B cell (primary cell): Measurements from ENCODE around the gene KCNE5. TPM values are rescaled to one million over a fixed set of nuclear protein-coding genes. Genes with fewer than 3 reads are reported as not detected.

Source experiments
- ATAC-seq: fragments of 200-7000 bp; cut with Tn5 transposase; one replicate; pipeline ENCODE4 v1.10.0; 2021; ENCODE audit warnings: low read depth, mild to moderate bottlenecking, moderate number of reproducible peaks, moderate library complexity
- CTCF ChIA-PET: fragments of 350-600 bp; sonication (Branson Sonifier 250); formaldehyde crosslinking; loops from one replicate; lab custom pipeline; 2021; ENCODE audit warnings: antibody characterized with exemption, inconsistent platforms; lab: Charles Lee
- POLR2A ChIA-PET: fragments of 350-600 bp; sonication (Branson Sonifier 250); formaldehyde crosslinking; loops from one replicate; lab custom pipeline; 2021; ENCODE audit warnings: antibody characterized with exemption; lab: Charles Lee
- DNase-seq: peaks from one replicate; pipeline ENCODE4 v3.0.0; 2013
- H2AFZ ChIP-seq: 2 replicates; pipeline ENCODE4 v1.6.1; 2012; ENCODE audit warnings: mild to moderate bottlenecking, low read depth, low read length; ENCODE audit not compliant: insufficient read depth, poor library complexity, severe bottlenecking
- H3K27ac ChIP-seq, 2 donors: 1 replicate in 1 of 2; 2 replicates in 1 of 2; pipeline ENCODE4 v1.5.1; 2012 to 2013; ENCODE audit warnings: low read length in 2 of 2, mild to moderate bottlenecking in 2 of 2, moderate library complexity in 1 of 2
- H3K27me3 ChIP-seq, 4 experiments: fragments of 200-600 bp in 1 of 4; sonication (generic) in 1 of 4; replicated peaks in 1 of 4; 1 replicate in 2 of 4; 2 replicates in 2 of 4; pipeline versions ENCODE4 v1.6.1 to v1.7.0; 2013 to 2016; ENCODE audit warnings: low read length in 3 of 4, mild to moderate bottlenecking in 2 of 4, mixed read lengths in 1 of 4, moderate library complexity in 1 of 4; ENCODE audit not compliant: insufficient read depth in 4 of 4, control insufficient read depth in 3 of 4; ENCODE audit errors: control extremely low read depth in 1 of 4
- H3K36me3 ChIP-seq, 2 experiments: replicated peaks in 1 of 2; 1 replicate in 1 of 2; 2 replicates in 1 of 2; pipeline versions ENCODE4 v1.6.1 to v1.7.1; 2013; ENCODE audit warnings: low read length in 1 of 2; ENCODE audit not compliant: insufficient read depth in 2 of 2, control insufficient read depth in 1 of 2; ENCODE audit errors: control extremely low read depth in 1 of 2, extremely low read depth in 1 of 2
- H3K4me1 ChIP-seq, 2 donors: fragments of 200-600 bp in 1 of 2; sonication (generic) in 1 of 2; 1 replicate in 1 of 2; 2 replicates in 1 of 2; pipeline versions ENCODE4 v1.5.1 to v1.6.1; 2013 to 2017; ENCODE audit warnings: low read length in 2 of 2; ENCODE audit not compliant: control insufficient read depth in 2 of 2, insufficient read depth in 2 of 2
- H3K4me2 ChIP-seq: replicated peaks from 2 replicates; pipeline ENCODE3; 2012; ENCODE audit warnings: mild to moderate bottlenecking, low read depth, low read length; ENCODE audit not compliant: poor library complexity, severe bottlenecking
- H3K4me3 ChIP-seq, 5 experiments: fragments of 200-600 bp in 1 of 5; sonication (generic) in 1 of 5; 1 replicate in 3 of 5; 2 replicates in 2 of 5; pipeline versions ENCODE4 v1.5.1 to v1.7.0; 2011 to 2016; ENCODE audit warnings: low read length in 4 of 5, mild to moderate bottlenecking in 4 of 5, low read depth in 2 of 5, control low read depth in 1 of 5, moderate library complexity in 1 of 5; ENCODE audit not compliant: insufficient read depth in 1 of 5; ENCODE audit errors: control extremely low read depth in 1 of 5, extremely low read depth in 1 of 5
- H3K79me2 ChIP-seq: fragments of 200-600 bp; sonication (generic); one replicate; pipeline ENCODE4 v1.6.0; 2016; ENCODE audit warnings: low read length; ENCODE audit not compliant: control insufficient read depth, insufficient read depth
- H3K9ac ChIP-seq: fragments of 200-600 bp; sonication (generic); 2 replicates; pipeline ENCODE4 v1.6.1; 2017; ENCODE audit warnings: mild to moderate bottlenecking, low read length, moderate library complexity
- H3K9me3 ChIP-seq, 3 donors: one replicate each; pipeline versions ENCODE4 v1.6.1 to v1.7.1; 2013; ENCODE audit warnings: low read length in 2 of 3; ENCODE audit not compliant: control insufficient read depth in 2 of 3, insufficient read depth in 1 of 3; ENCODE audit errors: control extremely low read depth in 1 of 3
- H4K20me1 ChIP-seq: 2 replicates; pipeline ENCODE4 v1.6.0; 2012; ENCODE audit warnings: mild to moderate bottlenecking, low read length; ENCODE audit not compliant: insufficient read depth, control insufficient read depth, poor library complexity, severe bottlenecking
- H3K27ac Mint-ChIP-seq: one replicate; pipeline ENCODE4 v1.8.0; 2021; ENCODE audit warnings: mixed read lengths
- H3K27me3 Mint-ChIP-seq: one replicate; pipeline ENCODE4 v1.8.0; 2021; ENCODE audit warnings: mixed read lengths
- H3K4me1 Mint-ChIP-seq: one replicate; pipeline ENCODE4 v1.8.0; 2021; ENCODE audit warnings: mixed read lengths
- H3K4me3 Mint-ChIP-seq: one replicate; pipeline ENCODE4 v1.8.0; 2021; ENCODE audit warnings: mixed read lengths
- H3K9me3 Mint-ChIP-seq: one replicate; pipeline ENCODE4 v1.8.0; 2022; ENCODE audit warnings: mixed read lengths; ENCODE audit not compliant: insufficient read depth
- CTCF ChIP-seq: fragments of 200-600 bp; IDR thresholded peaks from one replicate; pipeline ENCODE4 v1.8.0; 2022; ENCODE audit warnings: antibody characterized with exemption, mild to moderate bottlenecking
- EZH2 ChIP-seq: IDR thresholded peaks from 2 replicates; pipeline ENCODE4 v1.6.1; 2012; ENCODE audit warnings: borderline replicate concordance, low read depth, mild to moderate bottlenecking, moderate library complexity, low read length; ENCODE audit not compliant: insufficient read depth, poor library complexity, severe bottlenecking
- WGBS: methylation state at CpG from one replicate; pipeline ENCODE4 v1.1.5; 2013; ENCODE audit warnings: missing lambda C conversion rate; ENCODE audit not compliant: insufficient coverage; 5-methylcytosine and 5-hydroxymethylcytosine counted together
- intact Hi-C: fragments of 100-400 bp; cut with micrococcal nuclease; formaldehyde crosslinking; loops from one replicate; pipeline ENCODE4 v1.10.0; 2022
- polyA plus RNA-seq: library from polyadenylated mRNA; depleted of rRNA; stranded (reverse); fragments of >200 nt; gene quantifications from 2 replicates; pipeline ENCODE4 v1.2.3, GENCODE V29; 2012
- total RNA-seq, 2 donors: library from RNA; stranded (reverse); fragments of 120-200 nt in 1 of 2; gene quantifications; 1 replicate in 1 of 2; 2 replicates in 1 of 2; pipeline versions ENCODE4 v1.2.3 to v1.2.4, GENCODE V29; 2013 to 2022

The KCNE5 gene
- total and polyA plus RNA-seq, 2 donors (not counting 1 experiment from before 2014, with no cell fraction given), result 0.32 TPM; not detected in 1

GRCh38 chrX:109629310-109629709, 4.3 kb upstream of the KCNE5 start:
- ATAC-seq (no peak), DNase-seq (no peak)
- H3K36me3 ChIP-seq, result no peaks in the 10 kb centered on the region
- intact Hi-C loops, result no loop called here
- 80% methylated on average over 1 of the region's 3 CpGs for WGBS
- no peaks in the 10 kb centered on the region for H3K27me3 ChIP-seq
- Mint-ChIP-seq H3K27me3 (no peaks in the 10 kb centered on the region), H3K4me3 (no peak overlapping the region), H3K27ac (no peak overlapping the region), H3K9me3 (no peaks in the 10 kb centered on the region), H3K4me1 (peaks cover 1% of the 10 kb centered on the region)
- no peak overlapping the region for H3K9ac ChIP-seq
- no peak overlapping the region for H2AFZ ChIP-seq
- POLR2A ChIA-PET, result no interaction called here
- CTCF ChIA-PET, result no interaction called here
- H3K27ac ChIP-seq, result no peak overlapping the region
- H3K79me2 ChIP-seq, result no peaks in the 10 kb centered on the region
- no peaks in the 10 kb centered on the region for H4K20me1 ChIP-seq
- no peak overlapping the region for H3K4me3 ChIP-seq
- no peak for TF ChIP-seq EZH2
- no peak for TF ChIP-seq CTCF
- no peaks in the 10 kb centered on the region for H3K9me3 ChIP-seq
- H3K4me1 ChIP-seq, result no peaks in the 10 kb centered on the region
- no peak overlapping the region for H3K4me2 ChIP-seq

GRCh38 chrX:109626637-109627036, 1.7 kb upstream of the KCNE5 start:
- intact Hi-C loops, result no loop called here
- no peaks in the 10 kb centered on the region for H3K27me3 Mint-ChIP-seq
- Histone ChIP-seq H3K27me3 (no peaks in the 10 kb centered on the region), H2AFZ (no peak overlapping the region), H3K27ac (no peak overlapping the region), H3K4me3 (no peak overlapping the region), H3K4me1 (no peaks in the 10 kb centered on the region), H3K36me3 (no peaks in the 10 kb centered on the region), H3K4me2 (no peak overlapping the region), H3K9me3 (no peaks in the 10 kb centered on the region), H3K79me2 (no peaks in the 10 kb centered on the region), H4K20me1 (no peaks in the 10 kb centered on the region), H3K9ac (no peak overlapping the region)
- no peak overlapping the region for H3K4me3 Mint-ChIP-seq
- no peak for DNase-seq
- H3K27ac Mint-ChIP-seq, result no peak overlapping the region
- POLR2A ChIA-PET, result no interaction called here
- ATAC-seq, result no peak
- TF ChIP-seq EZH2 (no peak), CTCF (no peak)
- CTCF ChIA-PET, result interaction anchor here (1.1 kb wide), 1 partner anchor 330 kb away, joined by 6 read pairs; no protein-coding TSS in a partner anchor
- 94% methylated on average over 2 of the region's 4 CpGs for WGBS
- no peaks in the 10 kb centered on the region for H3K9me3 Mint-ChIP-seq
- H3K4me1 Mint-ChIP-seq, result peaks cover 1% of the 10 kb centered on the region
